ENCODE measurements around the gene SUGP2. TPM values are rescaled to one million over a fixed set of nuclear protein-coding genes. Genes with fewer than 3 reads are reported as not detected.

SUGP2 gene
- total RNA-seq, 5 donors from 2014 or later (not counting 1 experiment from before 2014, with no cell fraction given): 114 to 139 (median 119) TPM

DNA sequence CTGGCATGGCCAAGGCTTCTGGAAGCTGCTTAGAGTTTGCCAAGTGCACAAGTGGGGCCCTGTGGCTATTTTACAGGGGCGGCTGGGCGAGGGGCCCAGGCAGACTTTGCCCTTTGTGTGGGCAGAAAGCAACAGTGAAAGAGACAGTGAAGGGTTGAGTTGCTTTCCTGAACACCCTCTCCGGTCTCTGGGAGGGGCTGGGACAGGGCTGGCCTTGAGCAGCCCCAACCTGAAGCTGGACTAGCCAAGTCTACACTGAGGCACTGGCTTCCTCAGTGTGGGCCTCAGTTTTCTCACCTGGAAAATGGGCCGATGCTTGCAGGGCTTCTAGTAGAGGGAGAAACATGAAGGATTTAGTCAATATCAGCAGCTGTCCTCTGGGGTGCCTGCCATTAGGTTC lies 89.9 kb downstream of the SUGP2 start:
- ChIA-PET CTCF (no interaction called here), POLR2A (no interaction called here)
- H3K27me3 Mint-ChIP-seq: peaks cover 29 to 38% of the 10 kb centered on the region in 2 donors
- no peaks in the 10 kb centered on the region for H3K36me3 Mint-ChIP-seq
- no peak overlapping the region for H3K4me3 Mint-ChIP-seq
- no peaks in the 10 kb centered on the region for H3K9me3 Mint-ChIP-seq
- Histone ChIP-seq H3K36me3 (ENCODE audit: control insufficient read depth in 2 of 2, extremely low read depth in 1 of 2, insufficient read depth in 1 of 2, low read length in 1 of 2) (no peaks in the 10 kb centered on the region), H3K27ac (ENCODE audit: low read length) (no peak overlapping the region), H3K4me3 (ENCODE audit: control insufficient read depth in 1 of 2, extremely low read depth in 1 of 2, low read length in 1 of 2) (no peak overlapping the region), H3K4me1 (ENCODE audit: control insufficient read depth in 1 of 2, extremely low read depth in 1 of 2, insufficient read depth in 2 of 2, low read length in 2 of 2) (peaks cover 0 to 40% of the 10 kb centered on the region in 2 experiments), H3K27me3 (replicated peaks in 1 of 2; ENCODE audit: control insufficient read depth in 2 of 2, extremely low read depth in 1 of 2, insufficient read depth in 2 of 2, low read length in 1 of 2) (peaks cover 0 to 64% of the 10 kb centered on the region in 2 experiments), H3K9me3 (no peaks in the 10 kb centered on the region)
- WGBS (ENCODE audit: insufficient coverage): 25% methylated on average over 1 of the region's 4 CpGs
- no peak overlapping the region for H3K27ac Mint-ChIP-seq
- ATAC-seq (replicated peaks in 1 of 4) (no peak), DNase-seq (no peak)
- peaks cover 5 to 36% (median 11%) of the 10 kb centered on the region in 3 donors for H3K4me1 Mint-ChIP-seq

DNA sequence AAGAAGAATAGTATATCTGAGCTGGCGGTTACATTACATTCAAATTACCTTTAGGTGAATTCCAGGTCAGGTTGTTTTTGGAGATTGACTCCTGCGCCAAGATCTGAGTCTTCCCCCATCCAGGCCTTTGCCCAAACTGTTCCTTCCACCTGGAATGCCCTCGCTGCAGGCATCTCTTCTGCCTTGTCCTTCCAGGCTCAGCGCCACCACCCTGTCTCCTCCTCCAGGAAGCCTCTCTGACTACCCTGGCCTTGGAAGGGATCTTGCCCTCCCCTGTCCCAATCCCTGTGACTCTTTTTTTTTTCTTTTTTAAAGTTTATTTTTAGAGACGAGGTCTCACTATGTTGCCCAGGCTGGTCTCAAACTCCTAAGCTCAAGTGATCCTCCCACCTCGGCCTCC lies 90.6 kb downstream of the SUGP2 start:
- Histone ChIP-seq H3K4me1 (ENCODE audit: control insufficient read depth in 1 of 2, extremely low read depth in 1 of 2, insufficient read depth in 2 of 2, low read length in 2 of 2) (peaks cover 0 to 33% of the 10 kb centered on the region in 2 experiments), H3K27ac (ENCODE audit: low read length) (no peak overlapping the region), H3K9me3 (no peaks in the 10 kb centered on the region), H3K36me3 (ENCODE audit: control insufficient read depth in 2 of 2, extremely low read depth in 1 of 2, insufficient read depth in 1 of 2, low read length in 1 of 2) (no peaks in the 10 kb centered on the region), H3K4me3 (ENCODE audit: control insufficient read depth in 1 of 2, extremely low read depth in 1 of 2, low read length in 1 of 2) (no peak overlapping the region), H3K27me3 (replicated peaks in 1 of 2; ENCODE audit: control insufficient read depth in 2 of 2, extremely low read depth in 1 of 2, insufficient read depth in 2 of 2, low read length in 1 of 2) (peaks cover 0 to 57% of the 10 kb centered on the region in 2 experiments)
- peak overlapping the region in 1 of 2 donors; percentile 27 for H3K27ac Mint-ChIP-seq
- ChIA-PET CTCF (interaction anchor here in 1 of 2 donors (0.6 kb wide), 1 partner anchor 136 kb away, joined by 4 read pairs; no protein-coding TSS in a partner anchor), POLR2A (no interaction called here)
- 81% methylated on average over 2 of the region's 6 CpGs for WGBS (ENCODE audit: insufficient coverage)
- no peaks in the 10 kb centered on the region for H3K9me3 Mint-ChIP-seq
- peaks cover 29 to 40% of the 10 kb centered on the region in 2 donors for H3K27me3 Mint-ChIP-seq
- H3K4me1 Mint-ChIP-seq: peaks cover 5 to 33% (median 11%) of the 10 kb centered on the region in 3 donors
- H3K36me3 Mint-ChIP-seq: no peaks in the 10 kb centered on the region
- DNase-seq (no peak), ATAC-seq (replicated peaks in 1 of 4) (no peak)
- peak overlapping the region in 2 of 3 donors; percentile 41 to 71 for H3K4me3 Mint-ChIP-seq

DNA sequence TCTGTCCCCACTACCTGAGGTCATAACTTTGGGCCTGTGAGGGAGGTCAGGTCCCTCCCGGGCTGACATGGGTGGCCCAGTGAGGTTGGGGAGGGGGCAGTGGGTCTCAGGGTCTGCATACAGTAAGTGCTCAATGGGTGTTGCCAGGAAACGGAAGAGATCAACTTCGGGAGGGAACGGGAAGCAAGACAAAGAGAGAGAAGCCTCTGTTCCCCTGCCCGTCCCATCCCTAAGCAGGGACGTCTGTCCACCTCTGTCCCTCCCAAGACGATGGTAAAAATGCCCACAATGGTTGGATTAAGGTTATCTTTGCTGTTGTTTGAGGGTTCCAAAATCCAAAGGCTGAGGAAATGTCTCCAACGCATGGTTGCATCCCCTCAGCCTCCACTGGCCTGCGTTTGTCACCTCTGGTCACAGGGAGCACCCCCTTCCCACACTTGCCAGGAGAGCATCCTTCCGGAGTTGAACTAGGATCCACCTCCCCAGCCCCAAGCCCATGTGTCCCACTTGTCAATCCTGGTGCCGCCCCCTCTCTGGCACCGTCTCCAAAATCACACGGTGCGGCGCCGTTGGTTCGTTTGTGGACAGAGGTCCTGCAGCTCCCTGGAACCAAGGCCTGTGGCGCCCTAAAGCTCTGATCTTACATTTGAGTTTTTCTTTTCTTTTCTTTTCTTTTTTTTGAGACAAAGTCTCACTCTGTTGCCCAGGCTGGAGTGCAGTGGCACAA lies 91.5 kb downstream of the SUGP2 start:
- ATAC-seq (replicated peaks in 1 of 4) (no peak), DNase-seq (no peak)
- Histone ChIP-seq H3K9me3 (no peaks in the 10 kb centered on the region), H3K36me3 (ENCODE audit: control insufficient read depth in 2 of 2, extremely low read depth in 1 of 2, insufficient read depth in 1 of 2, low read length in 1 of 2) (no peaks in the 10 kb centered on the region), H3K4me1 (ENCODE audit: control insufficient read depth in 1 of 2, extremely low read depth in 1 of 2, insufficient read depth in 2 of 2, low read length in 2 of 2) (peaks cover 0 to 26% of the 10 kb centered on the region in 2 experiments), H3K27ac (ENCODE audit: low read length) (no peak overlapping the region), H3K4me3 (ENCODE audit: control insufficient read depth in 1 of 2, extremely low read depth in 1 of 2, low read length in 1 of 2) (no peak overlapping the region), H3K27me3 (replicated peaks in 1 of 2; ENCODE audit: control insufficient read depth in 2 of 2, extremely low read depth in 1 of 2, insufficient read depth in 2 of 2, low read length in 1 of 2) (peaks cover 0 to 53% of the 10 kb centered on the region in 2 experiments)
- ChIA-PET CTCF (interaction anchor here in 1 of 2 donors (0.6 kb wide), 1 partner anchor 137 kb away, joined by 4 read pairs; no protein-coding TSS in a partner anchor), POLR2A (no interaction called here)
- H3K9me3 Mint-ChIP-seq: no peaks in the 10 kb centered on the region
- no peak overlapping the region for H3K27ac Mint-ChIP-seq
- peaks cover 29 to 42% of the 10 kb centered on the region in 2 donors for H3K27me3 Mint-ChIP-seq
- peak overlapping the region; percentile 9 to 71 (median 41) for H3K4me3 Mint-ChIP-seq
- 77% methylated on average over 13 of the region's 18 CpGs for WGBS (ENCODE audit: insufficient coverage)
- H3K4me1 Mint-ChIP-seq: peaks cover 5 to 30% (median 9%) of the 10 kb centered on the region in 3 donors
- H3K36me3 Mint-ChIP-seq: no peaks in the 10 kb centered on the region

Other genes with a start within 250 kb of the SUGP2 start
- not detected for gene COMP, start 242.2 kb downstream of the SUGP2 start, total RNA-seq
- gene UPF1, start 201.6 kb downstream of the SUGP2 start, total RNA-seq: 100 to 1,000 TPM; 114 to 143 (median 127) TPM
- under 1 TPM in 2 of 5 donors, not detected in 3; 0.20 TPM for gene CERS1, start 137.4 kb downstream of the SUGP2 start, total RNA-seq
- gene COPE, start 114.1 kb downstream of the SUGP2 start, total RNA-seq: 100 to 1,000 TPM; 148 to 222 (median 189) TPM
- 10 to 100 TPM; 42.4 to 55.3 (median 48.1) TPM for gene DDX49, start 113.8 kb downstream of the SUGP2 start, total RNA-seq
- 1 to 10 TPM in 4 of 5 donors, under 1 TPM in 1; 0.93 to 1.9 (median 1.3) TPM for gene HOMER3, start 92.3 kb downstream of the SUGP2 start, total RNA-seq
- 10 to 100 TPM; 12.8 to 22.7 (median 18.7) TPM for gene ARMC6, start 86 bp upstream of the SUGP2 start, total RNA-seq
- 10 to 100 TPM; 24.9 to 35.0 (median 30.5) TPM for gene SLC25A42, start 30.5 kb upstream of the SUGP2 start, total RNA-seq
- 10 to 100 TPM; 14.3 to 36.7 (median 34.4) TPM for gene TMEM161A, start 105.0 kb upstream of the SUGP2 start, total RNA-seq
- gene MEF2B, start 136.7 kb upstream of the SUGP2 start, total RNA-seq: 1 to 10 TPM; 3.3 to 6.4 (median 6.0) TPM
- gene BORCS8, start 158.6 kb upstream of the SUGP2 start, total RNA-seq: 10 to 100 TPM; 16.5 to 44.3 (median 35.5) TPM
- gene RFXANK, start 158.7 kb upstream of the SUGP2 start, total RNA-seq: 10 to 100 TPM; 63.8 to 92.8 (median 85.4) TPM
- 10 to 100 TPM; 17.8 to 32.2 (median 28.6) TPM for gene NR2C2AP, start 169.9 kb upstream of the SUGP2 start, total RNA-seq
- gene NCAN, start 178.4 kb upstream of the SUGP2 start, total RNA-seq: under 1 TPM in 2 of 5 donors, not detected in 3; 0.03 to 0.10 TPM
- gene TM6SF2, start 239.8 kb upstream of the SUGP2 start, total RNA-seq: not detected